ENCODE data around the gene GID8.
A peak's percentile ranks its signal among the peaks of the same experiment; 100 is the strongest.

The GID8 gene

GRCh38 chr20:62979876-62980373 is 42.0 kb downstream of the GID8 start:
- Mint-ChIP-seq H3K4me1 (ENCODE audit: low read depth) (peaks cover 15% of the 10 kb centered on the region), H3K9me3 (no peaks in the 10 kb centered on the region), H3K27me3 (ENCODE audit: low read depth) (peaks cover 74% of the 10 kb centered on the region), H3K27ac (no peak overlapping the region), H3K36me3 (ENCODE audit: low read depth) (no peaks in the 10 kb centered on the region), H3K4me3 (no peak overlapping the region)

- H3K27me3 Mint-ChIP-seq (ENCODE audit: low read depth): peaks cover 72% of the 10 kb centered on the region
- no peak overlapping the region for H3K4me3 Mint-ChIP-seq
- no peak overlapping the region for H3K27ac Mint-ChIP-seq
- peaks cover 15% of the 10 kb centered on the region for H3K4me1 Mint-ChIP-seq (ENCODE audit: low read depth)
- H3K36me3 Mint-ChIP-seq (ENCODE audit: low read depth): no peaks in the 10 kb centered on the region
- H3K9me3 Mint-ChIP-seq: no peaks in the 10 kb centered on the region
Observed at GRCh38 chr20:62980380-62980960, 42.5 kb downstream of the GID8 start.

GRCh38 chr20:62980970-62981369 is 43.0 kb downstream of the GID8 start:
- no peak overlapping the region for H3K27ac Mint-ChIP-seq
- no peaks in the 10 kb centered on the region for H3K36me3 Mint-ChIP-seq (ENCODE audit: low read depth)
- H3K27me3 Mint-ChIP-seq (ENCODE audit: low read depth): peaks cover 68% of the 10 kb centered on the region
- H3K4me1 Mint-ChIP-seq (ENCODE audit: low read depth): peaks cover 15% of the 10 kb centered on the region
- H3K4me3 Mint-ChIP-seq: no peak overlapping the region
- no peaks in the 10 kb centered on the region for H3K9me3 Mint-ChIP-seq

- Mint-ChIP-seq H3K4me1 (ENCODE audit: low read depth) (peaks cover 15% of the 10 kb centered on the region), H3K4me3 (no peak overlapping the region), H3K27me3 (ENCODE audit: low read depth) (peaks cover 59% of the 10 kb centered on the region), H3K9me3 (no peaks in the 10 kb centered on the region), H3K36me3 (ENCODE audit: low read depth) (no peaks in the 10 kb centered on the region), H3K27ac (no peak overlapping the region)
Observed at GRCh38 chr20:62982124-62983075, 44.5 kb downstream of the GID8 start.

- peaks cover 10% of the 10 kb centered on the region for H3K4me1 Mint-ChIP-seq (ENCODE audit: low read depth)
- H3K4me3 Mint-ChIP-seq: no peak overlapping the region
- H3K9me3 Mint-ChIP-seq: no peaks in the 10 kb centered on the region
- H3K36me3 Mint-ChIP-seq (ENCODE audit: low read depth): no peaks in the 10 kb centered on the region
- no peak overlapping the region for H3K27ac Mint-ChIP-seq
- peaks cover 55% of the 10 kb centered on the region for H3K27me3 Mint-ChIP-seq (ENCODE audit: low read depth)
Observed at GRCh38 chr20:62983210-62983609, 45.3 kb downstream of the GID8 start.

GRCh38 chr20:62984666-62985443 is 46.9 kb downstream of the GID8 start:
- Mint-ChIP-seq H3K4me1 (ENCODE audit: low read depth) (peaks cover 10% of the 10 kb centered on the region), H3K9me3 (no peaks in the 10 kb centered on the region), H3K4me3 (no peak overlapping the region), H3K36me3 (ENCODE audit: low read depth) (no peaks in the 10 kb centered on the region), H3K27ac (no peak overlapping the region), H3K27me3 (ENCODE audit: low read depth) (peaks cover 41% of the 10 kb centered on the region)

GRCh38 chr20:62985444-62985778 is 47.5 kb downstream of the GID8 start:
- H3K27ac Mint-ChIP-seq: no peak overlapping the region
- H3K9me3 Mint-ChIP-seq: no peaks in the 10 kb centered on the region
- H3K27me3 Mint-ChIP-seq (ENCODE audit: low read depth): peaks cover 37% of the 10 kb centered on the region
- peaks cover 10% of the 10 kb centered on the region for H3K4me1 Mint-ChIP-seq (ENCODE audit: low read depth)
- H3K4me3 Mint-ChIP-seq: no peak overlapping the region
- no peaks in the 10 kb centered on the region for H3K36me3 Mint-ChIP-seq (ENCODE audit: low read depth)

- peaks cover 8% of the 10 kb centered on the region for H3K4me1 Mint-ChIP-seq (ENCODE audit: low read depth)
- H3K36me3 Mint-ChIP-seq (ENCODE audit: low read depth): no peaks in the 10 kb centered on the region
- H3K27ac Mint-ChIP-seq: no peak overlapping the region
- no peak overlapping the region for H3K4me3 Mint-ChIP-seq
- H3K27me3 Mint-ChIP-seq (ENCODE audit: low read depth): peaks cover 29% of the 10 kb centered on the region
- no peaks in the 10 kb centered on the region for H3K9me3 Mint-ChIP-seq
Observed at GRCh38 chr20:62986257-62986800, 48.4 kb downstream of the GID8 start.

GRCh38 chr20:62987114-62987513 is 49.2 kb downstream of the GID8 start:
- H3K27me3 Mint-ChIP-seq (ENCODE audit: low read depth): peaks cover 23% of the 10 kb centered on the region
- H3K36me3 Mint-ChIP-seq (ENCODE audit: low read depth): no peaks in the 10 kb centered on the region
- peaks cover 5% of the 10 kb centered on the region for H3K4me1 Mint-ChIP-seq (ENCODE audit: low read depth)
- no peaks in the 10 kb centered on the region for H3K9me3 Mint-ChIP-seq
- H3K27ac Mint-ChIP-seq: no peak overlapping the region
- no peak overlapping the region for H3K4me3 Mint-ChIP-seq

GRCh38 chr20:62989201-62989601 is 51.3 kb downstream of the GID8 start:
- Mint-ChIP-seq H3K36me3 (ENCODE audit: low read depth) (no peaks in the 10 kb centered on the region), H3K27ac (no peak overlapping the region), H3K4me1 (ENCODE audit: low read depth) (peaks cover 3% of the 10 kb centered on the region), H3K9me3 (no peaks in the 10 kb centered on the region), H3K4me3 (peak overlapping the region; percentile 60), H3K27me3 (ENCODE audit: low read depth) (peaks cover 8% of the 10 kb centered on the region)

- H3K4me1 Mint-ChIP-seq (ENCODE audit: low read depth): peaks cover 3% of the 10 kb centered on the region
- H3K27ac Mint-ChIP-seq: no peak overlapping the region
- H3K4me3 Mint-ChIP-seq: no peak overlapping the region
- H3K27me3 Mint-ChIP-seq (ENCODE audit: low read depth): no peaks in the 10 kb centered on the region
- H3K36me3 Mint-ChIP-seq (ENCODE audit: low read depth): no peaks in the 10 kb centered on the region
- no peaks in the 10 kb centered on the region for H3K9me3 Mint-ChIP-seq
Observed at GRCh38 chr20:62990306-62990825, 52.4 kb downstream of the GID8 start.

- Mint-ChIP-seq H3K27ac (no peak overlapping the region), H3K27me3 (ENCODE audit: low read depth) (no peaks in the 10 kb centered on the region), H3K36me3 (ENCODE audit: low read depth) (no peaks in the 10 kb centered on the region), H3K9me3 (no peaks in the 10 kb centered on the region), H3K4me3 (no peak overlapping the region), H3K4me1 (ENCODE audit: low read depth) (peaks cover 3% of the 10 kb centered on the region)
Observed at GRCh38 chr20:62991196-62991807, 53.4 kb downstream of the GID8 start.

- Mint-ChIP-seq H3K27me3 (ENCODE audit: low read depth) (no peaks in the 10 kb centered on the region), H3K36me3 (ENCODE audit: low read depth) (no peaks in the 10 kb centered on the region), H3K9me3 (no peaks in the 10 kb centered on the region), H3K4me1 (ENCODE audit: low read depth) (peaks cover 3% of the 10 kb centered on the region), H3K4me3 (no peak overlapping the region), H3K27ac (no peak overlapping the region)
Observed at GRCh38 chr20:62991863-62992262, 53.9 kb downstream of the GID8 start.

Measured in T-helper 1 cell treated with Interleukin-12 subunit alpha and Interleukin-12 subunit beta and Interleukin-4 antibody, amounts not matched to agents 30 μg/mL and 1 μg/mL, for 36 hours (primary cell).